PC-3 (cell line): ENCODE results near the gene CSDE1.

Experiments
- CTCF ChIP-seq: fragments of 300-600 bp; sonication (generic); conservative IDR thresholded peaks from 2 replicates; pipeline ENCODE4 v1.5.1; 2017; ENCODE audit warnings: antibody characterized with exemption, low read depth, mild to moderate bottlenecking, low read length
- EZH2 ChIP-seq: fragments of 300-600 bp; sonication (generic); IDR thresholded peaks from one replicate; pipeline ENCODE4 v1.6.1; 2017; ENCODE audit warnings: antibody characterized with exemption, mild to moderate bottlenecking, low read length; ENCODE audit not compliant: unreplicated experiment
- EZH2phosphoT487 ChIP-seq: fragments of 300-600 bp; sonication (generic); IDR thresholded peaks from 2 replicates; pipeline ENCODE4 v1.6.1; 2018; ENCODE audit warnings: mild to moderate bottlenecking, antibody characterized with exemption, low read length, borderline replicate concordance

DNA sequence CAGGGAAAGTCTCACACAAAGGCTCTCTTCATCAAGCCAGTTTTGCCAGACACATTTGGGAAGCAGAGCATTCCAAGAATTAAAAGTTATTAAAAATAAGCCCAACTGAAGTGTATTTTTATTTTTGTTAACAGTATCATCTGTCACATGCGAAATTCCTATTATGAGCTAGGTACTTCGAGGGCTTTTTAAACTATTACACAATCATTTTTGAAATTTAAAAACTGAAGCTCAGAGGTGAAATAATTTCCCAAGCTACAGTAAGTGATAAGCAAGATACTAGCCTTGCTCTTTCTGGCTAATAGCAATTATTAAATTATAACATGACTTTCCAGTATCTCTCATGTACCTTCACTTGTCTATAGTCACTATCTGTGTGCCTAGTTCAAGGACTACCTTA, 29.2 kb downstream of the CSDE1 start:
- TF ChIP-seq CTCF (no peak), EZH2phosphoT487 (no peak), EZH2 (no peak)
